ENCODE results near the gene SLC22A23.

SLC22A23 gene

GRCh38 chr6:3419624-3420272 lies 37.1 kb downstream of the SLC22A23 start:
- no peak for DNase-seq

GRCh38 chr6:3418496-3419060 lies 38.3 kb downstream of the SLC22A23 start:
- DNase-seq: no peak

- no peak for DNase-seq
These were observed 39.4 kb downstream of the SLC22A23 start for GRCh38 chr6:3417473-3417872.

- DNase-seq: no peak
These were observed 41.4 kb downstream of the SLC22A23 start for GRCh38 chr6:3415490-3415889.

GRCh38 chr6:3415082-3415453 lies 41.8 kb downstream of the SLC22A23 start:
- DNase-seq: no peak

GRCh38 chr6:3414327-3415081 lies 42.3 kb downstream of the SLC22A23 start:
- peak; percentile 6 to 26 for DNase-seq

GRCh38 chr6:3413592-3413991 lies 43.3 kb downstream of the SLC22A23 start:
- no peak for DNase-seq

- no peak for DNase-seq
These were observed 43.9 kb downstream of the SLC22A23 start for GRCh38 chr6:3412779-3413500.

GRCh38 chr6:3411967-3412778 lies 44.7 kb downstream of the SLC22A23 start:
- no peak for DNase-seq

GRCh38 chr6:3410385-3411360 lies 46.2 kb downstream of the SLC22A23 start:
- peak; percentile 59 to 72 for DNase-seq

GRCh38 chr6:3409699-3410384 lies 47.0 kb downstream of the SLC22A23 start:
- DNase-seq: no peak

GRCh38 chr6:3408665-3409064 lies 48.2 kb downstream of the SLC22A23 start:
- no peak for DNase-seq

- no peak for DNase-seq
These were observed 49.0 kb downstream of the SLC22A23 start for GRCh38 chr6:3407840-3408239.

GRCh38 chr6:3406891-3407809 lies 49.7 kb downstream of the SLC22A23 start:
- no peak for DNase-seq

GRCh38 chr6:3406362-3406821 lies 50.5 kb downstream of the SLC22A23 start:
- no peak for DNase-seq

GRCh38 chr6:3405679-3406078 lies 51.2 kb downstream of the SLC22A23 start:
- DNase-seq: no peak

- no peak for DNase-seq
These were observed 51.7 kb downstream of the SLC22A23 start for GRCh38 chr6:3405182-3405518.

- DNase-seq: no peak
These were observed 53.3 kb downstream of the SLC22A23 start for GRCh38 chr6:3403238-3404173.

Measured in activated CD4-positive, alpha-beta T cell treated with anti-CD3 and anti-CD28 coated beads, Interleukin-2, amount 50 U/mL, for 48 hours (primary cell).